Activated gamma-delta T cell treated with anti-CD3 and anti-CD28 coated beads, Interleukin-2, amount 50 U/mL, for 16 hours (primary cell): Measurements from ENCODE around the gene PANK4.
"Not testable (repeated sequence)": the region's sequence is repeated elsewhere in the genome, so short reads cannot be mapped to it uniquely, and the experiment has no call there.

Experiments used
- DNase-seq: peaks from one replicate; pipeline ENCODE4 v3.0.0-alpha.2; 2020; ENCODE audit warnings: low read depth

The PANK4 gene

GRCh38 chr1:2460203-2460602 is 66.2 kb downstream of the PANK4 start:
- no peak for DNase-seq

- DNase-seq = no peak
Measured at GRCh38 chr1:2459757-2460156, 66.6 kb downstream of the PANK4 start.

GRCh38 chr1:2459102-2459753 is 67.2 kb downstream of the PANK4 start:
- not testable (repeated sequence) for DNase-seq

DNA sequence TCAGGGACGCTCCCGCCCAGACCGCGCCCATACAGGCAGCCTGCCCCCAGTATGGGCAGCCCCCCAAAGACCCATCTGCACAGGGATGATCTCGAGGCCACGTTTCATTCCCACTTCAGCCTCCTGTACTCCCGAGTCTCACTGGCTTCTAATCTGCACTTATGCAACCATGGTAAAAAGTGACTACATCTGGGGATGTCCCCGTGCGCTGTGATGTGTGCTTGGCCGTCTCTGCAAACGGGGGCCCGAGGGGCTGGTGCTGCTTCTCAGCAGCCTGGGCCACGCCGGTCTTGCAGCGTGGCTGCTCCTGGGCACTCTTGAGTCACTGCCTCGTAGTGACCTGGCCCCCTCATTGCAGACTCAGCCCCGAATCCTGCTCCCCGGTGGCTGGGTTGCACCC is 67.7 kb downstream of the PANK4 start:
- no peak for DNase-seq
